Gastrocnemius medialis (tissue), 4 donors: Measurements from ENCODE around the gene CD72. TPM values are rescaled to one million over a fixed set of nuclear protein-coding genes. Genes with fewer than 3 reads are reported as not detected.

Source experiments
- ATAC-seq, 2 donors: fragments of 150-250 bp; one replicate each; pipeline ENCODE4 v1.9.1; 2016
- DNase-seq, 2 donors: peaks; one replicate each; pipeline ENCODE4 v3.0.0-alpha.2; 2019
- H3K27ac ChIP-seq, 4 donors: fragments of 200-600 bp; sonication (generic); 1 replicate in 1 of 4; 2 replicates in 3 of 4; pipeline ENCODE4 v1.5.1; 2016 to 2018; ENCODE audit warnings: mild to moderate bottlenecking in 2 of 4, moderate library complexity in 1 of 4
- H3K27me3 ChIP-seq, 3 donors: fragments of 200-600 bp; sonication (generic) in 2 of 3; 1 replicate in 1 of 3; 2 replicates in 2 of 3; pipeline versions ENCODE4 v1.5.1 to v1.6.0; 2016 to 2019; ENCODE audit warnings: mild to moderate bottlenecking in 1 of 3, moderate library complexity in 1 of 3
- H3K36me3 ChIP-seq, 2 donors: fragments of 200-600 bp; sonication (generic) in 1 of 2; one replicate each; pipeline ENCODE4 v1.5.1; 2017 to 2018
- H3K4me1 ChIP-seq, 2 donors: fragments of 200-600 bp; sonication (generic) in 1 of 2; one replicate each; pipeline ENCODE4 v1.5.1; 2016 to 2017; ENCODE audit warnings: mild to moderate bottlenecking in 2 of 2
- H3K4me3 ChIP-seq, 4 donors: fragments of 200-600 bp; sonication (generic) in 3 of 4; 1 replicate in 1 of 4; 2 replicates in 3 of 4; pipeline ENCODE4 v1.5.1; 2016 to 2019; ENCODE audit warnings: mild to moderate bottlenecking in 2 of 4
- H3K9me3 ChIP-seq, 3 donors: fragments of 200-600 bp; sonication (generic) in 2 of 3; 1 replicate in 1 of 3; 2 replicates in 2 of 3; pipeline ENCODE4 v1.5.1; 2016 to 2019
- POLR2A ChIP-seq, 2 donors: fragments of 450-650 bp; IDR thresholded peaks; one replicate each; pipeline ENCODE4 v1.6.1; 2017; ENCODE audit warnings: antibody characterized with exemption in 2 of 2, mild to moderate bottlenecking in 2 of 2, moderate library complexity in 2 of 2
- in situ Hi-C, 4 donors: fragments of 200-750 bp; cut with MboI; loops; one replicate each; pipeline versions ENCODE4 v1.15.0 to v1.8.0; 2017; ENCODE audit warnings: low sequenced_read_pairs in 4 of 4
- intact Hi-C: fragments of 100-400 bp; cut with DNase I; formaldehyde crosslinking; loops from one replicate; pipeline ENCODE4 v1.15.1; 2023; ENCODE audit warnings: low total_unique reads
- total RNA-seq, 4 donors: library from RNA; depleted of rRNA; stranded (reverse); fragments of >200 nt; gene quantifications; one replicate each; pipeline versions ENCODE4 v1.1.0 to v1.2.3, GENCODE V29; 2016
- TF ChIP-seq, protein P1 (sequence below), 5 experiments: fragments of 450-650 bp in 3 of 5; fragments of 200-600 bp in 2 of 5; sonication (generic) in 2 of 5; IDR thresholded peaks in 4 of 5; conservative IDR thresholded peaks in 1 of 5; 1 replicate in 4 of 5; 2 replicates in 1 of 5; pipeline ENCODE4 v1.5.1; 2016 to 2019; ENCODE audit warnings: antibody characterized with exemption in 5 of 5, mild to moderate bottlenecking in 3 of 5, moderate library complexity in 3 of 5

The CD72 gene
- total RNA-seq, 4 donors from 2014 or later = 0.40 to 18.3 (median 0.68) TPM

DNA sequence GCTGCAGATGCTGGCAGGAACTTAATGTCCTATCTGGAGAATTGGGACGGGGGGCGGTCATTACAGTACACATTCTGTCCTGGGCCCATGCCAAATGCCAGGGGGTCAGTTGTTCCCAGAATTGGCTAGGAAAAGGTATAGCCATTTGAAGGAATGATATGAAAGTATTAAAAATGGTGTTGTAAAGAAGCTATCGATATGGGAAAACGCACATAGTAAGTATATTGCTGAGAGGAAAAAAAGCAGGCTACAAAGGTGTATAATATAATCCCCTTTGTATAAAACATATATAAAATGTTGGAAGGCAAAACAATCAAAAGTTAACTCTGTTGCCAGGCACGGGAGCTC, 47.2 kb upstream of the CD72 start:
- Histone ChIP-seq H3K27me3 (no peaks in the 10 kb centered on the region), H3K9me3 (no peaks in the 10 kb centered on the region), H3K36me3 (peaks cover 0 to 5% of the 10 kb centered on the region in 2 donors), H3K4me3 (peak overlapping the region; percentile 46 to 70 (median 60)), H3K4me1 (peaks cover 10 to 24% of the 10 kb centered on the region in 2 donors), H3K27ac (peak overlapping the region; percentile 59 to 65 (median 62))
- intact Hi-C loops (no loop called here), in situ Hi-C loops (loop anchor here in 2 of 4 donors (10.0 to 25.0 kb wide), 2 partner anchors 59 to 103 kb away; a partner anchor contains a TSS)
- ATAC-seq (no peak), DNase-seq (no peak)
- no peak for TF ChIP-seq POLR2A (IDR thresholded peaks at IDR 0.05)
- TF ChIP-seq, protein P1, sequence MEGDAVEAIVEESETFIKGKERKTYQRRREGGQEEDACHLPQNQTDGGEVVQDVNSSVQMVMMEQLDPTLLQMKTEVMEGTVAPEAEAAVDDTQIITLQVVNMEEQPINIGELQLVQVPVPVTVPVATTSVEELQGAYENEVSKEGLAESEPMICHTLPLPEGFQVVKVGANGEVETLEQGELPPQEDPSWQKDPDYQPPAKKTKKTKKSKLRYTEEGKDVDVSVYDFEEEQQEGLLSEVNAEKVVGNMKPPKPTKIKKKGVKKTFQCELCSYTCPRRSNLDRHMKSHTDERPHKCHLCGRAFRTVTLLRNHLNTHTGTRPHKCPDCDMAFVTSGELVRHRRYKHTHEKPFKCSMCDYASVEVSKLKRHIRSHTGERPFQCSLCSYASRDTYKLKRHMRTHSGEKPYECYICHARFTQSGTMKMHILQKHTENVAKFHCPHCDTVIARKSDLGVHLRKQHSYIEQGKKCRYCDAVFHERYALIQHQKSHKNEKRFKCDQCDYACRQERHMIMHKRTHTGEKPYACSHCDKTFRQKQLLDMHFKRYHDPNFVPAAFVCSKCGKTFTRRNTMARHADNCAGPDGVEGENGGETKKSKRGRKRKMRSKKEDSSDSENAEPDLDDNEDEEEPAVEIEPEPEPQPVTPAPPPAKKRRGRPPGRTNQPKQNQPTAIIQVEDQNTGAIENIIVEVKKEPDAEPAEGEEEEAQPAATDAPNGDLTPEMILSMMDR (IDR thresholded peaks at IDR 0.05 in 4 of 5, conservative IDR thresholded peaks at IDR 0.05 in 1 of 5) = no peak

DNA sequence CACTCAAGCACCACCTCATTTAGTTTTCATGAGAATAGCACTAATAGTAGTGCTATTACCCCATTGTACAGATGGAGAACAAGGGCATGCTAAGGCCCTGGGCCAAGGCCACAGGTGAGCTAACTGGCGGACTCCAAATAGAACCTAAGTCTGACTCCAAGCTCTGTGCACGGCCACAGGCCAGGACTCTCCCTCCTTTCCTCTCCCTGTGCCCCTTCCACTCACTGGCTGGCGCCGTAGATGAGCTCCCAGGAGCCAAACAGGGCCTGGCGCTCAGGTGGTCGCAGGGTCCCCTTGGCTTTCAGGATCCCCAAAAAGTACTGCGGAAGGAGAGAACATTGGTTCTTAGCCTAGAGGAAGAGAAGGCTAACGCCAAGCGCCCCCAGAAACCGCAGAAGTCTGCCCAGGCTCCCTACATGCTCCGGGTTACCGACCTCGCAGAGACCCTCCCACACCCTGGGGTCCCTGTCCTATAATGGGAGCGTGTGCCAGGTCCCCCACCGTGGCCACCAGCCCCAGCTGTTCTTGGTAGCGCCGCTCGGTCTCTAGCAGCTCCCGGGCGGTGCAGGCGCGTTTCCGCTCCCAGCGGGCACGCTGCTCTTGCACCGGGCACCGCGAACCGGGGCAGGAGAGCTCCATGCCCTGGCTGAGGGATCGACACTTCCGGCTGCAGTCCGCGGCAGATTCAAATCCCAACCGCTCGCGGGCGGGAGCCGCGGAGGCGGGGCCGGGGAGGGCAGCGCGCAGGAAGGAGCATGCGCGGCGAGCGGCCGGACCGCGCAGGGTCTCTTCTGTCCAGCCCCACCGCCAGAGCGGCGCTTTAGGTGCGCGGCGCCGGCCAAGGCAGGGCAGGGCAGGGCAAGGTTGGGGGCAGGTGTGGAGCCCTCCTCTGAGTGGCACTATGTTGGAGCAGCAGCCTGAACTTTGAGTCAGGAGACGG, 46.6 kb upstream of the CD72 start, which contains the start of gene ARHGEF39:
Gene ARHGEF39, minus strand, starts transcription at position 665 of the 940 bp plus-strand sequence. Its CDS starts 26 bp downstream, at position 639.
- TF ChIP-seq, protein P1 (IDR thresholded peaks at IDR 0.05 in 4 of 5, conservative IDR thresholded peaks at IDR 0.05 in 1 of 5) = no peak
- TF ChIP-seq POLR2A (IDR thresholded peaks at IDR 0.05) = peak; percentile 15 to 43
- peak; percentile 47 to 80 for DNase-seq
- Histone ChIP-seq H3K27ac (peak within 1 kb of the TSS; percentile 59 to 65 (median 62)), H3K27me3 (no peaks in the 10 kb centered on the region), H3K9me3 (no peaks in the 10 kb centered on the region), H3K4me3 (peak within 1 kb of the TSS; percentile 46 to 70 (median 60)), H3K4me1 (peaks cover 16 to 29% of the 10 kb centered on the region in 2 donors), H3K36me3 (peaks cover 0 to 12% of the 10 kb centered on the region in 2 donors)
- in situ Hi-C loops (loop anchor here in 2 of 4 donors (10.0 to 25.0 kb wide), 2 partner anchors 60 to 102 kb away; a partner anchor contains a TSS), intact Hi-C loops (no loop called here)
- ATAC-seq = peak; percentile 64 to 73

DNA sequence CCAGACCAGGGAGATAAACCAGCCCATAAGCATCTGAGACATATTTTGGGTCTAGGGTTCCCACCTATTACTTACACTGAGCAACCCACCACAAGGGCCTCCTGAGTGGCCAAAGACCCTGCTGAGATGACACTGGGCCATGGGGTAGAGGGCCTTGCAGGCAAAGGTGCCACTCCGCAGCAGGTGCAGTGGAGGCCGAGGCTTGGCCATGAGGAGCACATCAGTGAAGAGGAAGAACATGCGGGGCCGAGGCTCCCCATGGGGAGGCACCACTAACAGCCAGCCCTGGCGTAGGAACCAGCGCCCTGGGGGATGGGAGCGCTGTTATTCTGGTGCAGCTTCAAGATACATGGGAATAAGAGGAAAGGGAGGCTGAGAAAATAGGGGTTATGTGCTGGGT, 44.2 kb upstream of the CD72 start:
- in situ Hi-C loops = loop anchor here in 2 of 4 donors (10.0 to 25.0 kb wide), 2 partner anchors 62 to 100 kb away; a partner anchor contains a TSS
- intact Hi-C loops = no loop called here
- H3K27me3 ChIP-seq = no peaks in the 10 kb centered on the region
- no peak for TF ChIP-seq POLR2A (IDR thresholded peaks at IDR 0.05)
- TF ChIP-seq, protein P1 (IDR thresholded peaks at IDR 0.05 in 4 of 5, conservative IDR thresholded peaks at IDR 0.05 in 1 of 5) = no peak
- peaks cover 27 to 38% of the 10 kb centered on the region in 2 donors for H3K4me1 ChIP-seq
- H3K9me3 ChIP-seq = no peaks in the 10 kb centered on the region
- no peak for DNase-seq
- peak overlapping the region in 2 of 4 donors; percentile 9 to 97 for H3K27ac ChIP-seq
- peaks cover 0 to 12% of the 10 kb centered on the region in 2 donors for H3K36me3 ChIP-seq
- no peak overlapping the region for H3K4me3 ChIP-seq
- ATAC-seq = no peak

DNA sequence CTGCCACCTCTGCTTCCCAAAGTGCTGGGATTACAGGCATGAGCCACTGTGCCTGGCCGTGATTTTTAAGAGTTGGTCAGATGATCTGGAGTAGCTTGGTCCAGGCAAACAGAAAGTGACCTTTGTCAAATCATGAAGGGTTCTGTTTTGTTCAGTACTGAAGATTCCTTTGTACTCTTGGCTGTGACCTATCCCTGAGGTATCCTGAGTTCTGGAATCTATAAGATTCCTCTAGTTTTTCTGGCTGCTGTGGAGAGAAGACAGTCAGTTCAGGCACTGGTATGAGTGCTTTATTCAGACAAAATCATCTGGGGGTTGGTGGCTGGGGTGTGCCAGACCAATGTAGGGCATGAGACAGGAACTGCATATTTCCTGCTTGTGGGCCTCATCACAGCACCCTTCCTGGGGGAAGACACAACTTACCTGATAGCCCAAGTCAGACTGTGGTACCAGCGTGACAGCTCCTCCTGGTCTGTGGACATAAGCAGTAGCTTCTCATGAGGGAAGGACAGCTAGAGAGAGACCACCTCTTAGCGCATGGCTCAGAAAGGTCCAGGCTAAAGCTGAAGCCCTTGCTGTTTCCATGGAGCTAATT, 43.6 kb upstream of the CD72 start:
- Histone ChIP-seq H3K27ac (peak overlapping the region; percentile 92 to 97 (median 96)), H3K4me1 (peaks cover 33 to 38% of the 10 kb centered on the region in 2 donors), H3K36me3 (peaks cover 0 to 12% of the 10 kb centered on the region in 2 donors), H3K27me3 (no peaks in the 10 kb centered on the region), H3K4me3 (no peak overlapping the region), H3K9me3 (no peaks in the 10 kb centered on the region)
- in situ Hi-C loops (loop anchor here in 2 of 4 donors (10.0 to 25.0 kb wide), 2 partner anchors 63 to 100 kb away; a partner anchor contains a TSS), intact Hi-C loops (no loop called here)
- ATAC-seq (no peak), DNase-seq (no peak)
- TF ChIP-seq, protein P1 (IDR thresholded peaks at IDR 0.05 in 4 of 5, conservative IDR thresholded peaks at IDR 0.05 in 1 of 5) = no peak
- no peak for TF ChIP-seq POLR2A (IDR thresholded peaks at IDR 0.05)
